ENCODE measurements around the gene CHFR. TPM values are rescaled to one million over a fixed set of nuclear protein-coding genes. Genes with fewer than 3 reads are reported as not detected.

Gene CHFR
- total and polyA plus RNA-seq, 9 of the 15 experiments (the other 6 are each of a cell fraction or from before 2014, with no cell fraction given), result 0.61 to 33.9 (median 19.3) TPM

- TF ChIP-seq REST (IDR thresholded peaks at IDR 0.05; ENCODE audit: borderline replicate concordance) (no peak), REST (CRISPR knock-in tag; IDR thresholded peaks at IDR 0.05; ENCODE audit: low read depth) (no peak), RBFOX2 (IDR thresholded peaks at IDR 0.05; ENCODE audit: low read depth, low read length) (peak; percentile 84), TAF7 (tag; IDR thresholded peaks at IDR 0.05) (no peak), PHF8 (IDR thresholded peaks at IDR 0.05; ENCODE audit: borderline replicate concordance, low read length) (no peak), MTA2 (IDR thresholded peaks at IDR 0.05; ENCODE audit: low read depth) (no peak), SMARCA4 (IDR thresholded peaks at IDR 0.05) (0 out of 2 replicates have a peak, but pooled peaks have one; percentile 20), ZNF175 (CRISPR knock-in tag; IDR thresholded peaks at IDR 0.05; ENCODE audit: low read depth) (no peak), CREB1 (IDR thresholded peaks at IDR 0.05) (no peak), CREB1 (CRISPR knock-in tag; IDR thresholded peaks at IDR 0.05) (no peak), MCM3 (IDR thresholded peaks at IDR 0.05) (no peak), RBM39 (optimal IDR thresholded peaks at IDR 0.05; ENCODE audit: low read depth, low read length) (no peak), ZNF431 (CRISPR knock-in tag; IDR thresholded peaks at IDR 0.05) (no peak), ZBTB9 (CRISPR knock-in tag; IDR thresholded peaks at IDR 0.05) (no peak), TFE3 (CRISPR knock-in tag; IDR thresholded peaks at IDR 0.05) (no peak), PCBP1 (IDR thresholded peaks at IDR 0.05; ENCODE audit: low read depth, low read length, poor library complexity, severe bottlenecking) (peak; percentile 17), ZNF316 (IDR thresholded peaks at IDR 0.05) (peak; percentile 95), MAFF (IDR thresholded peaks at IDR 0.05; ENCODE audit: low read length) (peak; percentile 40; the same call in 1 of the 2 replicates)
Observed at GRCh38 chr12:132827763-132828703, 59.4 kb downstream of the CHFR start (continued).

All from K562 (cell line).